ENCODE data around the gene ROR1.

Gene ROR1

GRCh38 chr1:63878932-63879331, 105.1 kb downstream of the ROR1 start:
- H3K27me3 ChIP-seq (ENCODE audit: insufficient read depth, low read length, poor library complexity) = no peaks in the 10 kb centered on the region
- no peaks in the 10 kb centered on the region for H3K79me2 ChIP-seq (ENCODE audit: insufficient read depth, low read length)
- no peaks in the 10 kb centered on the region for H3K36me3 ChIP-seq (ENCODE audit: insufficient read depth, low read length)
- H3K9me3 ChIP-seq (ENCODE audit: insufficient read depth, low read length, severe bottlenecking) = no peaks in the 10 kb centered on the region
- no peaks in the 10 kb centered on the region for H4K20me1 ChIP-seq (ENCODE audit: insufficient read depth, low read length)
- H3K27ac ChIP-seq (ENCODE audit: low read length) = no peak overlapping the region
- H3K9ac ChIP-seq (ENCODE audit: low read depth, low read length) = no peak overlapping the region
- no peak overlapping the region for H2AFZ ChIP-seq (ENCODE audit: low read depth, low read length)
- H3K4me1 ChIP-seq (ENCODE audit: insufficient read depth, low read length) = no peaks in the 10 kb centered on the region
- no peak for DNase-seq
- H3K4me2 ChIP-seq (ENCODE audit: insufficient read depth, low read length) = no peak overlapping the region
- TF ChIP-seq, protein P1, sequence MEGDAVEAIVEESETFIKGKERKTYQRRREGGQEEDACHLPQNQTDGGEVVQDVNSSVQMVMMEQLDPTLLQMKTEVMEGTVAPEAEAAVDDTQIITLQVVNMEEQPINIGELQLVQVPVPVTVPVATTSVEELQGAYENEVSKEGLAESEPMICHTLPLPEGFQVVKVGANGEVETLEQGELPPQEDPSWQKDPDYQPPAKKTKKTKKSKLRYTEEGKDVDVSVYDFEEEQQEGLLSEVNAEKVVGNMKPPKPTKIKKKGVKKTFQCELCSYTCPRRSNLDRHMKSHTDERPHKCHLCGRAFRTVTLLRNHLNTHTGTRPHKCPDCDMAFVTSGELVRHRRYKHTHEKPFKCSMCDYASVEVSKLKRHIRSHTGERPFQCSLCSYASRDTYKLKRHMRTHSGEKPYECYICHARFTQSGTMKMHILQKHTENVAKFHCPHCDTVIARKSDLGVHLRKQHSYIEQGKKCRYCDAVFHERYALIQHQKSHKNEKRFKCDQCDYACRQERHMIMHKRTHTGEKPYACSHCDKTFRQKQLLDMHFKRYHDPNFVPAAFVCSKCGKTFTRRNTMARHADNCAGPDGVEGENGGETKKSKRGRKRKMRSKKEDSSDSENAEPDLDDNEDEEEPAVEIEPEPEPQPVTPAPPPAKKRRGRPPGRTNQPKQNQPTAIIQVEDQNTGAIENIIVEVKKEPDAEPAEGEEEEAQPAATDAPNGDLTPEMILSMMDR (IDR thresholded peaks at IDR 0.05; ENCODE audit: borderline replicate concordance, extremely low read depth, low read length, poor library complexity, severe bottlenecking) = no peak
- TF ChIP-seq EZH2 (IDR thresholded peaks at IDR 0.05; ENCODE audit: borderline replicate concordance, low read depth, low read length, severe bottlenecking) = no peak
- H3K4me3 ChIP-seq (ENCODE audit: low read depth in 1 of 2, low read length in 2 of 2) = no peak overlapping the region
- no peak for ATAC-seq (ENCODE audit: insufficient read depth, low read depth)

- no peaks in the 10 kb centered on the region for H4K20me1 ChIP-seq (ENCODE audit: insufficient read depth, low read length)
- H3K79me2 ChIP-seq (ENCODE audit: insufficient read depth, low read length) = no peaks in the 10 kb centered on the region
- no peaks in the 10 kb centered on the region for H3K4me1 ChIP-seq (ENCODE audit: insufficient read depth, low read length)
- H3K27ac ChIP-seq (ENCODE audit: low read length) = no peak overlapping the region
- H2AFZ ChIP-seq (ENCODE audit: low read depth, low read length) = no peak overlapping the region
- no peak for DNase-seq
- H3K4me2 ChIP-seq (ENCODE audit: insufficient read depth, low read length) = no peak overlapping the region
- H3K36me3 ChIP-seq (ENCODE audit: insufficient read depth, low read length) = no peaks in the 10 kb centered on the region
- H3K9ac ChIP-seq (ENCODE audit: low read depth, low read length) = no peak overlapping the region
- no peak for TF ChIP-seq EZH2 (IDR thresholded peaks at IDR 0.05; ENCODE audit: borderline replicate concordance, low read depth, low read length, severe bottlenecking)
- TF ChIP-seq, protein P1 (IDR thresholded peaks at IDR 0.05; ENCODE audit: borderline replicate concordance, extremely low read depth, low read length, poor library complexity, severe bottlenecking) = no peak
- ATAC-seq (ENCODE audit: insufficient read depth, low read depth) = no peak
- no peaks in the 10 kb centered on the region for H3K9me3 ChIP-seq (ENCODE audit: insufficient read depth, low read length, severe bottlenecking)
- H3K4me3 ChIP-seq (ENCODE audit: low read depth in 1 of 2, low read length in 2 of 2) = no peak overlapping the region
- H3K27me3 ChIP-seq (ENCODE audit: insufficient read depth, low read length, poor library complexity) = no peaks in the 10 kb centered on the region
These were observed 107.2 kb downstream of the ROR1 start for GRCh38 chr1:63880958-63881576.

GRCh38 chr1:63882048-63882704, 108.4 kb downstream of the ROR1 start:
- no peak overlapping the region for H2AFZ ChIP-seq (ENCODE audit: low read depth, low read length)
- H3K4me2 ChIP-seq (ENCODE audit: insufficient read depth, low read length) = no peak overlapping the region
- H3K79me2 ChIP-seq (ENCODE audit: insufficient read depth, low read length) = no peaks in the 10 kb centered on the region
- no peaks in the 10 kb centered on the region for H3K27me3 ChIP-seq (ENCODE audit: insufficient read depth, low read length, poor library complexity)
- H3K4me3 ChIP-seq (ENCODE audit: low read depth in 1 of 2, low read length in 2 of 2) = no peak overlapping the region
- ATAC-seq (ENCODE audit: insufficient read depth, low read depth) (no peak), DNase-seq (no peak)
- H3K4me1 ChIP-seq (ENCODE audit: insufficient read depth, low read length) = no peaks in the 10 kb centered on the region
- H4K20me1 ChIP-seq (ENCODE audit: insufficient read depth, low read length) = no peaks in the 10 kb centered on the region
- TF ChIP-seq EZH2 (IDR thresholded peaks at IDR 0.05; ENCODE audit: borderline replicate concordance, low read depth, low read length, severe bottlenecking) = no peak
- TF ChIP-seq, protein P1 (IDR thresholded peaks at IDR 0.05; ENCODE audit: borderline replicate concordance, extremely low read depth, low read length, poor library complexity, severe bottlenecking) = no peak
- no peaks in the 10 kb centered on the region for H3K9me3 ChIP-seq (ENCODE audit: insufficient read depth, low read length, severe bottlenecking)
- no peak overlapping the region for H3K27ac ChIP-seq (ENCODE audit: low read length)
- no peak overlapping the region for H3K9ac ChIP-seq (ENCODE audit: low read depth, low read length)
- H3K36me3 ChIP-seq (ENCODE audit: insufficient read depth, low read length) = no peaks in the 10 kb centered on the region
